MG63 (cell line): Measurements from ENCODE around the gene FRMD3. TPM values are rescaled to one million over a fixed set of nuclear protein-coding genes. Genes with fewer than 3 reads are reported as not detected.

Experiments
- DNase-seq: peaks from one replicate; pipeline ENCODE4 v3.0.0-alpha.2; 2020
- H3K27me3 ChIP-seq: fragments of 250-450 bp; sonication (Bioruptor Pico); 2 replicates; pipeline ENCODE4 v1.5.1; 2020; ENCODE audit warnings: mild to moderate bottlenecking, moderate library complexity
- H3K36me3 ChIP-seq: fragments of 250-450 bp; sonication (Bioruptor Pico); 2 replicates; pipeline ENCODE4 v1.5.1; 2020; ENCODE audit warnings: mild to moderate bottlenecking, moderate library complexity
- H3K4me3 ChIP-seq: fragments of 250-450 bp; sonication (Bioruptor Pico); 2 replicates; pipeline ENCODE4 v1.5.1; 2020; ENCODE audit warnings: mild to moderate bottlenecking, moderate library complexity
- H3K9me3 ChIP-seq: fragments of 250-450 bp; sonication (Bioruptor Pico); 2 replicates; pipeline ENCODE4 v1.5.1; 2020; ENCODE audit warnings: mild to moderate bottlenecking, moderate library complexity
- total RNA-seq: library from RNA; depleted of rRNA; stranded (reverse); fragments of >200 nt; shearing (Covaris generic); gene quantifications from 2 replicates; pipeline ENCODE4 v1.2.3, GENCODE V29; 2014; ENCODE audit warnings: low replicate concordance

Gene FRMD3
- total RNA-seq, 1 experiment from 2014 or later = 1.1 TPM

DNA sequence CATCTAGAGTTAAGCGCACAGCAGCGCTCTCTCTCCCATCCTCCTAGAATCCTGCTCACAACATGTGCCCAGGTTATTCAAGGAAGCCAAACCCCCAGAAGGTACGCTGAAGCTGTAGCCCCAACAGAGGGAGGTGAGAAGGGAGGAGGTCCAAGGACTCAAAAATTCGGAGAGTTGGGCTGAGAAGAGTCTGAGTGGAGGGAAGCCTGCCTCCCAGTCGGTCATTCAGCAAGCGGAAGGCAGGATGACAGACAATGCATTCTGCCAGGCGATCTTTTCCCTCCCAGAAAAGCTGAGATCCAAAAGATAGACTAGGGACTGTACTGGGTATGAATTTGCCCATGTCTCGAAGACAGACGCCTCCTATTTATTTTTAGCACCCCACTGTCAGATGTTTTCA is 189.2 kb downstream of the FRMD3 start:
- Histone ChIP-seq H3K36me3 (no peaks in the 10 kb centered on the region), H3K4me3 (no peak overlapping the region), H3K27me3 (no peaks in the 10 kb centered on the region), H3K9me3 (no peaks in the 10 kb centered on the region)
- DNase-seq = no peak

DNA sequence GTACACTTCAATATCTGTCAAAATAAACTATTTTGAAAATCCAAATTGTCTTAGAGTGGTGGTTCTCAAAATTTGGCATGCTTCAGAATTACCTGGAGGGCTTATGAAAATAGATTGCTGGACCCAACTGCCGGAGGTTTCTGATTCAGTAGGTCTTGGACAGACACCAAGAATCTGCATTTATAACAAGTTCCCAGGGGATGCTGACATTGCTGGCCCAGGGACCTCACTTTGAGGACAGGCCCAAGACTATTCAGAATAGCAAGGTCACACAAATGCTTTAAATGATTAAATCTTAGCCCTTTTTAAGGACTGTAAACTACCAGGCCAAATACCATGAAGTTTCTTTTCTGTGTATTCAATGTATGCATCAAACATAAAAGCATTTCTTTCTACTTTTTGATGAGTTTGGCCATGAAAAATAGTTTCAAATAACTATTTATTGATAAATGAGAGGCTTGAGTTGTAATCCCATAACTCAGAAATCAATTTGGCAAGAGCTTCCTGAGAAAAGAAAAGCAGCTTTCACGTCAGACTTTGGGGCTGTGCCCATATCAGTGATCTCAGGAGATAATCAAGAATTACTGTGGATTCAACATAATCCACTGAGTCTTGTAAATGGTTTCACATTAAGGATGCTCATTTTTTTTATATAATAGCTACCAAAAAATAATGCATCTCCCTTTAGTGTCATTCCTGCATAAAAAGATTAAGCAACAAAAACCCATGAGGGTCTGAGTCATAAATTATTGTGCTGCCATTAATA is 191.4 kb downstream of the FRMD3 start:
- Histone ChIP-seq H3K27me3 (no peaks in the 10 kb centered on the region), H3K9me3 (no peaks in the 10 kb centered on the region), H3K36me3 (no peaks in the 10 kb centered on the region), H3K4me3 (no peak overlapping the region)
- no peak for DNase-seq

DNA sequence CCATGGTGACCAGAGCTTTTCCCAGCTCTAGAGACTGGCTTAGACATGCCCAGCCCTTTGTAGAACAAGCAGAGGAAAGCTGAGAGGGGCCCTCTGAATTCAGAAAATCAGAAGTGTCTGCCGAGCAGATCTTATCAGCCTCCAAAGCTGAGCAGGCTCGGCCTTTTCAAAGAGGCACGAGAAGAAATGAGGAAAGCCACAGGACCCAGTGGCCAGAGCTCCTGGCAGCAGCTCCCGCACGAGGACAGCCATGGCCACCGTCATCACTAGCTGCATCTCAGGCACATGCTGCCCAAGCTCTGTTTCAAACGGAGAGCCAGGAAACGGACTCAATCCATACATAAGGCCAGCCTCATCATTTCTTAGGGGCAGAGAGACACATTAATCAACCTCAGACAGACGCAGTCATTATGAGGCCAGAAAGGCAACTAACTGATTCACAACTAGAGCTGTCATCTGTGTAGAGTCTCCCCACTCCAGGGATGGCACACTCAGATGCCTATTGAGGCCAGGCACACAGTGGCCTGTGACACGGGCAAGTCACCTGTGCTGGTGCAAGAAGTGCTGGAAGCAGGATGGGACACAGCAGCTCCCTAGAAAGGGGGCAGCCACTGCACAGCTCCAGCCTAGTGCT is 194.7 kb downstream of the FRMD3 start:
- Histone ChIP-seq H3K36me3 (no peaks in the 10 kb centered on the region), H3K4me3 (no peak overlapping the region), H3K9me3 (no peaks in the 10 kb centered on the region), H3K27me3 (no peaks in the 10 kb centered on the region)
- no peak for DNase-seq

DNA sequence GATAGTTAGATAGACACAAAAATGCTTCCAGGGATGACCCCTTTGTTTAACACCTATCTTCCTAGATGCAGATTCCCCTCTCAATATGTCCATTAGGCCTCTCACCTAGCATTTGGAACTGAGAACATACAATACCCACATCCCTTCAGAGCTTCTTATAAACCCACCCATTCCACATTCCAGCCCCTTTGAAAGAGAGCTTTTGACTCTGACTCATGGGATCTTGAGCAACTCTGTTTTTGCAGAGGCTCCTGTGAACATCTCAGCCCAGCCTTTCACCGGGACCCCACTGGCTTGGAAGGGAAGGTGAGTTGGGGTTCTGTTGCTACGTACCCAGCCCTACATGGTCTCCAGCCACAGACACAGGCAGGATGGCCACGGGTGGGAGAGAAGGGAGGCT is 195.5 kb downstream of the FRMD3 start:
- H3K36me3 ChIP-seq = no peaks in the 10 kb centered on the region
- H3K9me3 ChIP-seq = no peaks in the 10 kb centered on the region
- no peaks in the 10 kb centered on the region for H3K27me3 ChIP-seq
- DNase-seq = no peak
- no peak overlapping the region for H3K4me3 ChIP-seq

DNA sequence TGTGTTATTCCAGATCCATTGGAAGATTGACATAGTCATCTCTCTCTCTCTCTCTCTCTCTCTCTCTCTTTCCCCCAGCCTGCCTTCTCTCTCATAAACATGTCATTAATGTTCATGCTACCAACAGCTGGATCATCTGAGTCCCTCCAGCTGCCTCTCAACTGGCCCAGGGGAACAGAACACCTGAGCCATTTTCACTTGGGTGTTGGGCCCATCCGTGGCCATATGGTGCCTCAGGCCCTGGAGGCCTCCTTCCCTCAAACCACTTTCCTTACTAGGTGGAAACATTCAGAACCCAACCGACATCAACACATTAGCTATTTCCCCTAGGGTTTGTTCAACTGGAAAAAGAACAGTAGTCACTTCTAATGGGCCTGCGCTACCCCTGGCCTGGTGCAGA is 196.2 kb downstream of the FRMD3 start:
- Histone ChIP-seq H3K27me3 (no peaks in the 10 kb centered on the region), H3K36me3 (no peaks in the 10 kb centered on the region), H3K4me3 (no peak overlapping the region), H3K9me3 (no peaks in the 10 kb centered on the region)
- no peak for DNase-seq

DNA sequence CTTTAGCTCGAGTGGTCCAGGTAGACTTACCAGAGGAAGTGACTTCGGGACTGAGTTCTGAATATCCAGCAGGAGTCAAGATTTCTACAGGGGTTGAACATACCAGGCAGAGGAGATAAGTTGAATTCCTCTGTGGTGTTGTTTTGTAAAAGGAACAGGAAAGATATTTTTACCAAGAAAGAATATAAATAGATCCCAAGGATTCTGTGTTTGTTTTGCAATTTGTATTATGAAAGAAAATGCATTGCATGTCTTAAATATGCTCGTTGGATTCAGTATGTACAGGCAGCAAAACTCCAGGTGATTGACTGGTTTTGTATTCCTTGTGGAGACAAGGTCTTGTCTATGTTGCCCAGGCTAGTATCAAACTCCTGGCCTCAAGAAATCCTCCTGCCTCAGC is 197.8 kb downstream of the FRMD3 start:
- Histone ChIP-seq H3K4me3 (no peak overlapping the region), H3K27me3 (no peaks in the 10 kb centered on the region)
- DNase-seq = no peak

DNA sequence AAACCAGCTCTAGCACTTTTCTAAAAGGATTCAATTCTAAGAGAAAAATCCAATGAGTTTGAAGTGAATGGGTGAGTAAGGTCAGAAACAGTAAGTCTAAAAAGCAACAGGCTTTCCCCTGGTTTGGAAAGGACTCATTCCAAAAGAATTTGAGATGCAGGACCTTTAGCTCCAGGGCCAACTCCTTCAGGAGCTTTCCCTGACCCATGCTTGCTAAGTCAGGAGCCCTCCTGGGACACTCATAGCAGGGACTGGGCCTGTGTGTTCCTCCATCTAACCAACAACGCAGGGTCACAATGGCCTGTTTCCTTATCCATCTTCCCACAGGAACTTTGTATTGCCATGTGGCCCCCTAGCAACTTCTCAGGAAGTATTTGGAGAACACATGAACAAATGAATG is 198.8 kb downstream of the FRMD3 start:
- H3K4me3 ChIP-seq = no peak overlapping the region
- no peaks in the 10 kb centered on the region for H3K36me3 ChIP-seq
- DNase-seq = no peak

More for the DNA sequence above, 197.8 kb downstream of the FRMD3 start:
- Histone ChIP-seq H3K9me3 (no peaks in the 10 kb centered on the region), H3K36me3 (no peaks in the 10 kb centered on the region)

DNA sequence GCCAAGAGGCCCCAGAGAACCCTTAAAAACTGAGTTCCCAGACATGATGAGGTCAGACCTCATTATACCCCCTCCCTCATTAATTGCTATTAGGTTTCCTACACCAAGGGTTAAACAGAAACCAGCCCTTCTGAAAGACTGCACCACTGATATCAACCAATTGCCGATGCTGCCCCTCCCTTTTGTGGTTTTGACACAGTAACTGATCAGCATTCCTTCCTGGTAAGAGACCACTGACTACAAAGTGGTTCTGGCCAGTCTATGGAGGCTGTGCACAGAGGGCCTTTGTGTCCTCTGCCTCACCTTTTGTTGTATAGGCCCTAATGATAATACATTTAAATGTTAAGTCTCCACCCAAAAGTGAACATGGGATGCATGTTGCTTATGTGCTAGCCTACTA is 201.5 kb downstream of the FRMD3 start:
- no peak for DNase-seq
- Histone ChIP-seq H3K27me3 (no peaks in the 10 kb centered on the region), H3K9me3 (no peaks in the 10 kb centered on the region), H3K36me3 (no peaks in the 10 kb centered on the region), H3K4me3 (no peak overlapping the region)

More for the DNA sequence above, 198.8 kb downstream of the FRMD3 start:
- Histone ChIP-seq H3K27me3 (no peaks in the 10 kb centered on the region), H3K9me3 (no peaks in the 10 kb centered on the region)

DNA sequence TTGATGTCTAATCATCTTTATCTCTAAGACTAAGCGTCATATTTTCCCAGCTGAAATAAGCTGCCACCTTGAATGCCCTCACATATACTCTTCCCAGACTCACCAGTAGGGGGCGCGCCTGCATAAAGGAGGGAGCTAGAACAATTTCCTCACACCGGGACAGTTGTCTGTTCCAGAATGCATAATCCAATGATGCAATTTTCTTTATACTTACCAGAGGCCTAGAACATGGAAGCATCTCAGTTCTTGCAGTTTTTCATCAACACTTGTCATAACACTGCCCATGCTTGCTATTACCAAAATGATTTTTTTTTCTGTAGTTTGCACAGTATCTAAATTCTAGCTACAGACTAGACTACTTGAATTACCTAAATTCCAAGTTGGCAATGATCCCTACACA is 203.9 kb downstream of the FRMD3 start:
- Histone ChIP-seq H3K36me3 (no peaks in the 10 kb centered on the region), H3K4me3 (no peak overlapping the region), H3K9me3 (no peaks in the 10 kb centered on the region), H3K27me3 (no peaks in the 10 kb centered on the region)
- DNase-seq = peak; percentile 39

DNA sequence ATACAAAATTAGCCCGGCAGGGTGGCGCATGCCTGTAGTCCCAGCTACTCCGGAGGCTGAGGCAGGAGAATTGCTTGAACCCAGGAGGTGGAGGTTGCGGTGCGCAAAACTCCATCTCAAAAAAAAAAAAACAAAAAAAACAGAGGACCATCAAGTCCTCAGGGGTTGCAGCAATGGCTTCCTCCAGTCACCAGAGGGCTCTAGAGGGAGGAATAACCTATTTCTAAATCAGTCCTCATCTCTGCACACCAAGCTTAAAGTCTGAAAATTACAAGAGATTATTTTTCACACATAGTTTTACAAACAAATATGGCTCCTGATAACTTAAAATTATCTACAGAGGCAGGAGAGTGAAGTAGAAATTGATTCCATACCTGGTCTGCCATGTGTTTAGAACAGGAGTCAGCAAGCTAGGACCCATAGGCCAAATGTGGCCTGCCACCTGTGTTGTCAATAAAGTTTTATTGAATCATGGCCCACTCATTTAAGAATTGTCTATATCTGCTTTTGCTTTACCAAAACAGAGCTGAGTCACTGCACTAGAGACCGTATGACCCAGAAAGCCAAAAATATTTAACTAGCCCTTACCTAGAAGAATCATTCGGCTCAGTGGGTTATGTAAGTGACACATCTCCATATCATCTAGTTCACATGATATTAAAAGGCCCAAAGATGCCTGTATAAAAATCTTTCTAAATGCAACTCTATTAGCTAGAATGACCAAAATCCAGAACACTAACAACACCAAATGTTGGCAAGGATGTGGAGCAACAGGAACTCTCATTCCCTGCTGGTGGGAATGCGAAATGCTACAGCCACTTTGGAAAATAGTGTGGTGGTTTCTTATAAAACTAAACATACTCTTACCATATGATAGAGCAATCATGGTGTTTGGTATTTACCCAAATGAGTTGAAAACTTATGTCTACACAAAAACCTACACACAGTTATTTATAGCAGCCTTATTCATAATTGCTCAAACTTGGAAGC is 207.7 kb downstream of the FRMD3 start:
- no peak overlapping the region for H3K4me3 ChIP-seq
- H3K36me3 ChIP-seq = no peaks in the 10 kb centered on the region
- H3K9me3 ChIP-seq = no peaks in the 10 kb centered on the region
- no peaks in the 10 kb centered on the region for H3K27me3 ChIP-seq
- no peak for DNase-seq

DNA sequence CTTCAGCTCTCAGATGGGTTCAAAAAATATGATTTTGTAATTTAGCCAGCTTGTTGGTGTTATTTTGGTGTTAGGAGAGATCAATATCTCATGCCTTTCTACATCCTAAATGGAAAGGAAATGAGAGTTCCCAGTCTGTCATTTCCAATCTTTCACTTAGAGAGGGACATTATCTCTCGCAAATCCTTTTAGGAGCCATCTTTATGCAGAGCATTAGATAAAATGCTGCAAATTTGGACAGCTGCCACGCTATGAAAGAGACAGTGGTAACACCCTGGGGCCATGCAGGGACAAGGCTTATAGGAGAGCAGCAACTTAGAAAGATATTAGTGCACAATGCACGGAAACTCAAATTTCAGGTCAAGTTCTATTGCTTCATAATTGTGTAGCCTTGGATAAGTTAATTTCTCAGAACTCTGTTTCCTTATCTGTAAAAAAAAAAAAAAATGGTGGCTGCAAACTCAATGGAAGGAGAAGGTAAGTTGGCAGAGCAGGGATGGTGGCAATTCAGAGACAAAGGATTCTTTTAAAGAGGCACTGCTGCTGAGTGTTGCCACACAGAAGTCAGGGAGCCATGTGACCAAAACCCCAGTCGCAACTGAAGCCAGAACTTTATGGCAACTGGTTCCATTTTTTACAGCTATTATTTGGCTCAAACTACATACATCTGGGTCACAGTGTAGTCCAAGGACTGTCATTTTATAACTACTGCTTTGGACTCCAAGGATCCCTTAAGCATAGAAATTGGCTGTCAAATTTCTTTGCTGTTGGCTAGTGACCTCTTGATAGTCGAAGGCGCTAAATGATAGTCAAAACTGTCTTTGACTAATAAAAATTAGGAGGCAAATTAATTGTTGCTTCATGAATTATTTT is 210.2 kb downstream of the FRMD3 start:
- H3K36me3 ChIP-seq = no peaks in the 10 kb centered on the region
- H3K4me3 ChIP-seq = no peak overlapping the region
- H3K27me3 ChIP-seq = no peaks in the 10 kb centered on the region
- DNase-seq = no peak
- no peaks in the 10 kb centered on the region for H3K9me3 ChIP-seq

DNA sequence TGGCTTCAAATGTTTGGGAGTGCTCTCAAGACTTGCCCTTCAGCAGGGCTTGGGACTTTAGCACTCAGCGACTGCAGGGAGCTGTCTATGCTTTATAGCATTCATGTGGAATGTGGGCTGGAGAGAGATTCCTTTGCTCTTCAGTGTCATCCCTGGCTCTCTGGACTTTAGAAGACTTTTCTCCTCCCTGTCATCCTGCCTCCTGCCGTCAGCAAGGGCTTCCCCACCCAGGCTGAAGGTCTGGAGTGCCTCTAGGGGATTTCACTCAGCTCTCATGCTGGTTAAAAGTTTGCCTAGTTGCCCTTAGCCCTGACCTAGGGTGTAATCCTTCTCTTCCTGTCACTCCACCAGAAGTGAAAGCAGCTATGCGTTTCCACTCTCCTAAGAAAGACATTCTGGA is 210.9 kb downstream of the FRMD3 start:
- Histone ChIP-seq H3K36me3 (no peaks in the 10 kb centered on the region), H3K4me3 (no peak overlapping the region), H3K9me3 (no peaks in the 10 kb centered on the region), H3K27me3 (no peaks in the 10 kb centered on the region)
- DNase-seq = peak; percentile 2

DNA sequence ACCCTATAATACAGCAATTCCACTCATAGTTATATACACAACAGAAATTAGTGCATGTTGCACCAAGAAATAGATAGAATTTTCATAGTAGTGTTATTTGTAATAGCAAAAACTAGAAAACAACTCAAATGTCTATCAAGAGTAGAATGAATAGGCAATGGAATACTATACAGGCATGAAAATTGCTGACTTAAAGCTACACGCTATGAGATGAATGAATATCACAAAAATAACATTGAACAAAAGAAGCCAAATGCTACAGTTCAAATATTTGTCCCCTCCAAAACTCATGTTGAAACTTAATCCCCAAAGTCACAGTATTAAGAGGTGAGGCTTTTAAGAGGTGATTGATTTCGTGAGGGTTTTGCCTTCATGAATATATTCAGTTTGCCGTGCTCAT is 215.1 kb downstream of the FRMD3 start:
- no peak for DNase-seq
- H3K4me3 ChIP-seq = no peak overlapping the region
- no peaks in the 10 kb centered on the region for H3K27me3 ChIP-seq
- H3K9me3 ChIP-seq = no peaks in the 10 kb centered on the region
- H3K36me3 ChIP-seq = no peaks in the 10 kb centered on the region

DNA sequence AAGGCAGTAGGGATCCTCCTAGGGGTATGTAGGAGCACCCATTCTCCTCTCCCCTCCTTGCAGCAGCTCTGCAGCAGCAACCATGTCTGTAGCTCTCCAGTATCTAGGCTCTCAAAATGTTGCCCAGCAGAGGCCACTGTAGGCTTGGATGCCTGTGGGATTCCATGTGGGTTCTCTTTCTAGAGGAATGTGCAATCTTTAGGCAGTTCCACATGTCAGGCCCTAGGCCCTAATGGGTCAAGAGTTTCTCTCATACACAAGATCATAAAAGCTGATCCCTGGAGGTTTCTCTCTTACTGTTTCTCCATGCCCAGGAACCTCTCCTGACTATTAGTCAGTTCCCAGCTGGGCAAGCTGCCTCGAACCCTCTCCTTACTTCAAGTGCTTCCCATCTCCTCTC is 215.8 kb downstream of the FRMD3 start:
- no peaks in the 10 kb centered on the region for H3K27me3 ChIP-seq
- H3K9me3 ChIP-seq = no peaks in the 10 kb centered on the region
- H3K36me3 ChIP-seq = no peaks in the 10 kb centered on the region
- DNase-seq = no peak
- no peak overlapping the region for H3K4me3 ChIP-seq

DNA sequence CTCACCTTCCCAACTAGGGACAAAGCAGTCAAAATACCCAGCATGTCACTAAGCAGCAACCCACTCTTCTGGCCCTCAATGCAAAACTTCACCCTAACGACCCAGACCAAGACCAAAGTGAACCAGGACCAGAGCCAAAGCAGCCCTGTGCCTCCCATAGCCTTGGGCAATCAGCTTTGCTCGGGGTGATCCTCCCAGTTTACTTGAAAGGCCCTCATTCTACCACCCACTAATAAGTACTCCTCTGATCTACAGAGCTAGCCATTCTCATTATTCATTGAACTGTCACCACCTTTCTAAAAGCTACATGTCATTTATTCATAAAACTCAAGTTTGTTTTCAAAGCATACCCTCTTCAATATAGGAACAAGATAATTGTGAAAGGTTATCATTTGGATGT is 221.0 kb downstream of the FRMD3 start:
- no peaks in the 10 kb centered on the region for H3K27me3 ChIP-seq
- no peaks in the 10 kb centered on the region for H3K36me3 ChIP-seq
- H3K9me3 ChIP-seq = no peaks in the 10 kb centered on the region
- no peak overlapping the region for H3K4me3 ChIP-seq
- no peak for DNase-seq

DNA sequence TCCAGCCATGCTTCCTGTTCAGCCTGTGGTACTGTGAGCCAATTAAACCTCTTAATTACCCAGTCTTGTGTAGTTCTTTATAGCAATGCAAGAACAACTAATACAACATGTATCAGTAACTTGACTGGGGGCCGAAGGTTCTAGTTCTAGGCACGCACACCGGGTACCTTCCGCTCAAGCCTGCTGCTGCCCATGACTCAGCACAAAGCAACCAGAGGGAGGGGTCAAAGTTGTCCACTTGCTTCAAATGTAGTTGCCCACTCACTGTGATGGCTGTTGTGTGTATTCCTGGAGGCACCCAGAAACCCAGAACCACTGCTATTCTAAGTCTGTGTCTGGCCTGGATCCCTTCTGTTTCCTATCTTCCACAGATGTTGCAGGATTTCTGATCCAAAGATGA is 222.6 kb downstream of the FRMD3 start:
- H3K27me3 ChIP-seq = no peaks in the 10 kb centered on the region
- no peaks in the 10 kb centered on the region for H3K9me3 ChIP-seq
- no peaks in the 10 kb centered on the region for H3K36me3 ChIP-seq
- H3K4me3 ChIP-seq = no peak overlapping the region
- no peak for DNase-seq
